Measurements from ENCODE around the gene POLN.

- no peak for TF ChIP-seq POLR2AphosphoS5 (IDR thresholded peaks at IDR 0.05)
- TF ChIP-seq CTCF (IDR thresholded peaks at IDR 0.05), result no peak
- no peak for TF ChIP-seq POLR2A (IDR thresholded peaks at IDR 0.05)
Measured at GRCh38 chr4:2172161-2172560, 69.8 kb downstream of the POLN start.

Data from stomach (tissue), 4 donors.